Measurements from ENCODE around the gene SHISAL1.
"Not testable (repeated sequence)": the region's sequence is repeated elsewhere in the genome, so short reads cannot be mapped to it uniquely, and the experiment has no call there.

The SHISAL1 gene

DNA sequence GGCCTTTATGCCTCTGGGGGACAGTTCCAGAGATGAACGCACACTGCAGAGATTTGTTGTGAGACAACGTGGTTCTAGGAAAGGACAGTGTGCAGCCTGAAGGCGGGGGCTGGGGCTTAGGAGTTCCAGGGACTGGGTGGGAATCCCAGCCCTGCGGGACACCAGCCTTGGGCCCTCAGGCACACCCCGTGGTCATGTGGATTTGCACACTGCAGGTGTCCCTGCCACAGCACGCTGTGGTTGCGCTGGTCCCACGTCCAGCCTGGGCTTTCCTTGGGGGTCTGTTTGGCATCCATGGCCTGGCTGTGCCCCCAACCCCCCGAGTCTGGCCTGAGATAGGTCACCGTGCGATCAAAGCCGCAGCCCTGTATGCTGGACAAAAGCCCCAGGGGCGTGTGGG lies 7.3 kb downstream of the SHISAL1 start:
- DNase-seq (ENCODE audit: low read depth), result no peak
- TF ChIP-seq, protein P1, sequence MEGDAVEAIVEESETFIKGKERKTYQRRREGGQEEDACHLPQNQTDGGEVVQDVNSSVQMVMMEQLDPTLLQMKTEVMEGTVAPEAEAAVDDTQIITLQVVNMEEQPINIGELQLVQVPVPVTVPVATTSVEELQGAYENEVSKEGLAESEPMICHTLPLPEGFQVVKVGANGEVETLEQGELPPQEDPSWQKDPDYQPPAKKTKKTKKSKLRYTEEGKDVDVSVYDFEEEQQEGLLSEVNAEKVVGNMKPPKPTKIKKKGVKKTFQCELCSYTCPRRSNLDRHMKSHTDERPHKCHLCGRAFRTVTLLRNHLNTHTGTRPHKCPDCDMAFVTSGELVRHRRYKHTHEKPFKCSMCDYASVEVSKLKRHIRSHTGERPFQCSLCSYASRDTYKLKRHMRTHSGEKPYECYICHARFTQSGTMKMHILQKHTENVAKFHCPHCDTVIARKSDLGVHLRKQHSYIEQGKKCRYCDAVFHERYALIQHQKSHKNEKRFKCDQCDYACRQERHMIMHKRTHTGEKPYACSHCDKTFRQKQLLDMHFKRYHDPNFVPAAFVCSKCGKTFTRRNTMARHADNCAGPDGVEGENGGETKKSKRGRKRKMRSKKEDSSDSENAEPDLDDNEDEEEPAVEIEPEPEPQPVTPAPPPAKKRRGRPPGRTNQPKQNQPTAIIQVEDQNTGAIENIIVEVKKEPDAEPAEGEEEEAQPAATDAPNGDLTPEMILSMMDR (conservative IDR thresholded peaks at IDR 0.05; ENCODE audit: control insufficient read depth, insufficient read depth, low read depth, low read length), result no peak

DNA sequence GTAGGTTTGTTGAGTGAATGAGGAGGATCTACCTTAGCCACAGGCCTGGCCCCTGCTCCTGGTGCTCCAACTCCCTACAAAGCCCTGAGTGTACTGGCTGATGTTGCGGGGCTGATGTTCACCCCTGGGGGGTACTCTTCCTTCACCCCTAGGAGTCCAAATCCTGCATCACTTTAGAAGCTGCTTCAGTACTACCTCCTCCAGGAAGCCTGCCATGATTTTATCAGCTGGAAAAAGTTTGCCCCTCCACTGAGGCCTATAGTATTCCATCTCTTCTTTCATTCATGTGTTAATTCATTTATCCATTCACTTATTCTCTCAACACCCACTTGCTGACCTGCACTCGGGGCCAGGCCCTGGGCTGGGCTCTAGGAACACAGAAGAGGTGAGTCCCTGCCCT lies 7.8 kb downstream of the SHISAL1 start:
- H3K4me3 ChIP-seq (ENCODE audit: control insufficient read depth, low read depth, low read length), result no peak overlapping the region
- no peak for DNase-seq (ENCODE audit: low read depth)
- TF ChIP-seq, protein P1 (conservative IDR thresholded peaks at IDR 0.05; ENCODE audit: control insufficient read depth, insufficient read depth, low read depth, low read length), result no peak

More for the DNA sequence above, 7.3 kb downstream of the SHISAL1 start:
- no peak overlapping the region for H3K4me3 ChIP-seq (ENCODE audit: control insufficient read depth, low read depth, low read length)

DNA sequence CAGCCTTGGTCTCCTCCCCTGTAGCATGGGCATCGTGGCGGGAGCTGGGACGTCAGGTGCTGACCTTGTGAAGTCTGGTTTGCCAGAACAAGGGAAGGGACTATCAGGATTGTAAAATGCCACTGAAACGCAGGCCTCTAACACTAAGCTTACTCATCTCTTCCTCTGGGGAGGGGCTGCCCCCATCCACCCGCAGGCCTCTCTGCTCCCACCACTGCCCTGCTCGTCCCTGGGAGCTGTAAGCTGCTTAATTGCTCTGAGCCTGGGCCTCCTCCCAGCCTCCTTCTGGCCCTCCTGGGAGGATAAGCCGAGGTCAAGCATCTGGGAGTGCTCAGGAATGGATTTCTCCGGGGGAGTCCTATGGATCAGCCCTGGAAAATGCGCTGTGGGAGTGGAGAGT lies 8.4 kb downstream of the SHISAL1 start:
- TF ChIP-seq, protein P1 (conservative IDR thresholded peaks at IDR 0.05; ENCODE audit: control insufficient read depth, insufficient read depth, low read depth, low read length), result no peak
- DNase-seq (ENCODE audit: low read depth), result peak; percentile 60
- H3K4me3 ChIP-seq (ENCODE audit: control insufficient read depth, low read depth, low read length), result no peak overlapping the region

DNA sequence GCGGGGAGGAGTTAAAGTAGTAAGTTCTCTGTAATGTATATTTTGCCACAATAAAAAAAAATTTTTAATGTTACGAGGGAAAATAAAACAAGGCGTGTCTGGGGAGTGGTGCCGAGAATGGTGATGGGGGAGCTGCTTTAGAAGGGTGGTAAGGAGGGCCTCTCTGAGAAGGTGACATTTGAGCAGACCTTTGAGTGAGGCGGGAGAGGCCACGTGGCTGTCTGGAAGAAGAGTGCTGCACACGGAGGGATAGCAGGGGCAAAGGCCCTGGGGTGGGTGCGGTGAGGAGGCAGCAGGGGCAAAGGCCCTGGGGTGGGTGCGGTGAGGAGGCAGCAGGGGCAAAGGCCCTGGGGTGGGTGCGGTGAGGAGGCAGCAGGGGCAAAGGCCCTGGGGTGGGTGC lies 10.4 kb downstream of the SHISAL1 start:
- not testable (repeated sequence) for H3K4me3 ChIP-seq (ENCODE audit: control insufficient read depth, low read depth, low read length); DNase-seq (ENCODE audit: low read depth)

DNA sequence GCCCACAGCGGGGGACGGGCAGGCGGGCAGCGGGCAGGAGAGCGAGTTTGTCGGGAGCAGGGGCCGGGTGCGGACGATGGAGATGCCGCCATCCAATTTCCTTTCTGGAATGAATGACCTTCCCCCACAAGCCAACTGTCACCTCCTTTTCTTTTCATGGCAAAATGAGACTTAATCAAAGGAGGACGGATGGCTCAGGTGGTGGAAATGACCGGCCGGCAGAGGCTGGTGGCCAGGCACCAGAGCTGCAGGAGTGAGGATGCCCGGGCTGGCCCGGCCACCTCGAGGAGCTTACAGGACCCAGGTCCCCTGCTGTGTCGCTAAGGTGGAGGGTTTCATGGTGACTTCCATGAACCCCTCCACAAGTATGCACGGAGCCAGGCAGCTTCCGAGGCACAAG lies 11.7 kb downstream of the SHISAL1 start:
- H3K4me3 ChIP-seq (ENCODE audit: control insufficient read depth, low read depth, low read length), result no peak overlapping the region
- TF ChIP-seq, protein P1 (conservative IDR thresholded peaks at IDR 0.05; ENCODE audit: control insufficient read depth, insufficient read depth, low read depth, low read length), result no peak
- DNase-seq (ENCODE audit: low read depth), result no peak

DNA sequence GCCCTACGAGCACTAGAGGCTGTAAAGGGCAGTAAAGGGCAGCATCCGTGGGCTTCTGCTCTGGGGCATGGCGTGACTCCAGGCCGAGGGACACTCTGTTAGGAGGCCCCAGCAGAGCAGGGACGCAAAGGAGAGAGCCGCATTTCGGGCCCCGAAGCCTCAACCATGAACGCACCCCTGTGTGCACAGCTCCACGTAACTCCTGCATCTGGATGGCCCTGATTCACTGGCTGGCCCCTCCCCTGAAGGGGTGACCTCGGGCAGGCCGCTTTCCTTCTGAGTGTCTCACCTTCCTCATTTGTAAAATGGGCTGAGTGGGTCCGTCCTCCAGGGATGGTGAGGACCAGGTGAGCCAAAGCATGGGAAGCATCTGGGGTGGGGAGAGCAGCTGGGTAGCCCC lies 13.6 kb downstream of the SHISAL1 start:
- no peak for DNase-seq (ENCODE audit: low read depth)
- H3K4me3 ChIP-seq (ENCODE audit: control insufficient read depth, low read depth, low read length), result no peak overlapping the region
- TF ChIP-seq, protein P1 (conservative IDR thresholded peaks at IDR 0.05; ENCODE audit: control insufficient read depth, insufficient read depth, low read depth, low read length), result no peak

DNA sequence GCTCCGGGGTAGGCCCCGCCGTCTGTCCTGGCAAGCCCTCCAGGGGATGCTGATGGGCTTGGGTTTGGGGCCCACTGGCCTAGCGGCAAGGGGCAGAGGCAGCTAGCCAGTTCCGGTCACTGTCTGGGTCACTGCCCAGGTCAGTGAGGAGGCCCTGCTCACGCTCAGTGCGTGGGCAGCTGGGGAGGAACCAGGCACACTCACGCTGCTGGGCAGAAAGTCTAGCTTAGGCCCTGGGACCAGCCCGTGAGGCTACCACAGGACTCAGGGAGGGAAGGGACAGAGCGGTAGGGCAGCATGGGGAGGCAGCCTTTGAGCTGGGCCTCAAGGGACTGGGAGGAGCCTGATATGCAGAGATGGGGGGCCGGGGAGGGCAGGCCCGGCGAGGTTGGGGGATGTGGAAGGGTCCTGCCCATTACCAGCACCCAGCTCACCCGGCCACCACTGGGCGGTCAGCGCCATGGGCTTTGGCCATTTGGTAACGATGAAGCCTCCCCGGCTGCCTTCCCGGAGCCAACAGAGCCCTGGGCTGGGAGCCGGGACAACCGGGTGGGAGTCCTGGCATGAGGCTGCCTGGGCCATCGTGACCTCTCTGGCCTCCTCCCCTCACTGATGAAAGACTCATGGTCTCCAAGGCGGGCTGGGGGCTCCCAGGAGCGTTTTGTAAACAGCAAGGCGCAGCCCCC lies 14.2 kb downstream of the SHISAL1 start:
- no peak overlapping the region for H3K4me3 ChIP-seq (ENCODE audit: control insufficient read depth, low read depth, low read length)
- DNase-seq (ENCODE audit: low read depth), result peak; percentile 6
- TF ChIP-seq, protein P1 (conservative IDR thresholded peaks at IDR 0.05; ENCODE audit: control insufficient read depth, insufficient read depth, low read depth, low read length), result no peak
